ENCODE results near the gene ASB3.

DNA sequence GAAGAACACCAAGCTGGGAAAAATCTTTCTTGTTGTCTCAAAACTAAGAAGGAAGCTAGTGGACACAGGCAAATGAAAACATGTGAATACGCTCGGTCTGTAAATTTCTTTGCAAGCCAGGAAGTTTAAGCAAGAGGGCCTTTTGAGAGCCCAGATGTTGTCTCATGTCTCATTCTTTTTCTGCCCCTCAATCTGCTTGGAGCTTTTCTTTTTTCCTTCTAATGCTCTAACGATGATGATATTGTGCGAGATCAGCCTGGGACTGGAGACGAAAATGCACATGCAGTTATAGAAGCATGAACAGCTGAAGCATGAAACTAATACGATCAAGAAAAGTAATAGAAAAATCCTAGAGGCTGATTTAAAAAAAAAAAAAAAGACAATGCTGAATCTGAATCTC lies 157.8 kb downstream of the ASB3 start:
- no peak for TF ChIP-seq POLR2A (IDR thresholded peaks at IDR 0.05)
- TF ChIP-seq, protein P1, sequence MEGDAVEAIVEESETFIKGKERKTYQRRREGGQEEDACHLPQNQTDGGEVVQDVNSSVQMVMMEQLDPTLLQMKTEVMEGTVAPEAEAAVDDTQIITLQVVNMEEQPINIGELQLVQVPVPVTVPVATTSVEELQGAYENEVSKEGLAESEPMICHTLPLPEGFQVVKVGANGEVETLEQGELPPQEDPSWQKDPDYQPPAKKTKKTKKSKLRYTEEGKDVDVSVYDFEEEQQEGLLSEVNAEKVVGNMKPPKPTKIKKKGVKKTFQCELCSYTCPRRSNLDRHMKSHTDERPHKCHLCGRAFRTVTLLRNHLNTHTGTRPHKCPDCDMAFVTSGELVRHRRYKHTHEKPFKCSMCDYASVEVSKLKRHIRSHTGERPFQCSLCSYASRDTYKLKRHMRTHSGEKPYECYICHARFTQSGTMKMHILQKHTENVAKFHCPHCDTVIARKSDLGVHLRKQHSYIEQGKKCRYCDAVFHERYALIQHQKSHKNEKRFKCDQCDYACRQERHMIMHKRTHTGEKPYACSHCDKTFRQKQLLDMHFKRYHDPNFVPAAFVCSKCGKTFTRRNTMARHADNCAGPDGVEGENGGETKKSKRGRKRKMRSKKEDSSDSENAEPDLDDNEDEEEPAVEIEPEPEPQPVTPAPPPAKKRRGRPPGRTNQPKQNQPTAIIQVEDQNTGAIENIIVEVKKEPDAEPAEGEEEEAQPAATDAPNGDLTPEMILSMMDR (IDR thresholded peaks at IDR 0.05), result no peak
